PC-9 (cell line): ENCODE measurements around the gene BMS1.

Experiments used
- CTCF ChIP-seq: fragments of 200-600 bp; sonication (generic); conservative IDR thresholded peaks from 2 replicates; pipeline ENCODE4 v1.6.1; 2017; ENCODE audit warnings: mixed run types, antibody characterized with exemption, mild to moderate bottlenecking, moderate library complexity
- EZH2 ChIP-seq: fragments of 200-600 bp; sonication (generic); IDR thresholded peaks from 2 replicates; pipeline ENCODE4 v1.8.0; 2017; ENCODE audit warnings: antibody characterized with exemption, low read depth

DNA sequence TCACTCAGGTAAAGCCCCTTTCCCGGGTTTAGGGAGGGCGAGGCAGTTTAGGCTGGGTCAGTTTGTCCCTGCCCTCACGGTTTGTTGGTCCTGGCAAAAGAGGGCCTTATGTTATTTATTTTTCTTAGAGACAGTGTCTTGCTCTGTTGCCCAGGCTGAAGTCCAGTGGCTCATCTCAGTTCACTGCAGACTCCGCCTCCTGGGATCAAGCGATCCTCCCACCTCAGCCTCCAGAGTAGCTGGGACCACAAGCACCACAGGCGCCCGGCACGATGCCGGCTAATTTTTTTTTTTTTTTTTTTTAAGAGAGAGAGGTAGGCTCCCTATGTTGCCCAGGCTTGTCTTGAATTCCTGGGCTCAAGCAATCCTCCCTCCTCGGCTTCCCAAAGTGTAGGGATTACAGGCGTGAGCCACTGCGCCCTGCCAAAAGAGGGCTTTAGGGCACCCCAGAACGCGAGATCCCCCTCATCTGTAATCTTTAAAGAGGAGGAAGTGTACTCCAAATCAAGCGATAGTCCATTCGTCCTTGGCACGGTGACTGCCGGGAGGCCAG is 626 bp upstream of the BMS1 start:
- no peak for TF ChIP-seq CTCF
- no peak for TF ChIP-seq EZH2
